Activated naive CD8-positive, alpha-beta T cell treated with anti-CD3 and anti-CD28 coated beads, Interleukin-2, amount 10 ng/mL, durations not matched to agents 7 days and 5 days (primary cell): ENCODE results near the gene CARD14. TPM values are rescaled to one million over a fixed set of nuclear protein-coding genes. Genes with fewer than 3 reads are reported as not detected.

Source experiments
- ATAC-seq: fragments of 150-1000 bp; cut with Tn5 transposase; one replicate; pipeline ENCODE4 v1.10.0; 2021; ENCODE audit warnings: low read depth, moderate library complexity
- POLR2A ChIA-PET: fragments of 350-600 bp; sonication (Branson Sonifier 250); formaldehyde crosslinking; loops from one replicate; lab custom pipeline; 2021; ENCODE audit warnings: antibody characterized with exemption; lab: Charles Lee
- DNase-seq: peaks from one replicate; pipeline ENCODE4 v3.0.0; 2021
- H3K27ac Mint-ChIP-seq: one replicate; pipeline ENCODE4 v1.8.0; 2022; ENCODE audit warnings: mild to moderate bottlenecking, mixed read lengths
- H3K27me3 Mint-ChIP-seq: one replicate; pipeline ENCODE4 v1.8.0; 2022; ENCODE audit warnings: mild to moderate bottlenecking, moderate library complexity, mixed read lengths
- H3K36me3 Mint-ChIP-seq: one replicate; pipeline ENCODE4 v1.8.0; 2021; ENCODE audit warnings: mild to moderate bottlenecking, mixed read lengths
- H3K4me1 Mint-ChIP-seq: one replicate; pipeline ENCODE4 v1.8.0; 2021; ENCODE audit warnings: mixed read lengths
- H3K4me3 Mint-ChIP-seq: one replicate; pipeline ENCODE4 v1.8.0; 2022; ENCODE audit warnings: mild to moderate bottlenecking, moderate library complexity, mixed read lengths
- H3K9me3 Mint-ChIP-seq: one replicate; pipeline ENCODE4 v1.8.0; 2021; ENCODE audit warnings: mixed read lengths
- total RNA-seq, 2 experiments: library from RNA; stranded (reverse); gene quantifications; one replicate each; pipeline ENCODE4 v1.2.3, GENCODE V29; 2021

Gene CARD14
- total RNA-seq, 2 experiments from 2014 or later, result not detected

DNA sequence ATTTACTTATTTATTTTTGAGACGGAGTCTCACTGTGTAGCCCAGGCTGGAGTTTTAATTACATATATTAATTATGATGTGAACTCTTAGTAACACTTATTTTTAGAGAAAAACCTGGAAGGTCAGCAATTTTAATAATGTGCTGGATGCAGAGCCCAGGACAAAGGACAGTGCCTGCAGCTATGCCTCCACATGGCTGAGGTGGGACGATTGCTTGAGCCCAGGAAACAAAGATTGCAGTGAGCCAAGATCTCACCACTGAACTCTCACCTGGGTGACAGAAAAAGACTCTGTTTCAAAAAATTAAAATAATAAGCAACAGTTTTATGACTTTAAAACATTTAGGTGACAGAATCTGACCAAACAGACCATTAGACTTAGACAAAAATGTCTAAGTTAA, 11.0 kb upstream of the CARD14 start:
- Mint-ChIP-seq H3K27ac (no peak overlapping the region), H3K4me3 (no peak overlapping the region), H3K9me3 (peaks cover 9% of the 10 kb centered on the region), H3K4me1 (peaks cover 2% of the 10 kb centered on the region), H3K27me3 (peaks cover 30% of the 10 kb centered on the region), H3K36me3 (peaks cover 1% of the 10 kb centered on the region)
- DNase-seq (no peak), ATAC-seq (no peak)
- POLR2A ChIA-PET, result no interaction called here

DNA sequence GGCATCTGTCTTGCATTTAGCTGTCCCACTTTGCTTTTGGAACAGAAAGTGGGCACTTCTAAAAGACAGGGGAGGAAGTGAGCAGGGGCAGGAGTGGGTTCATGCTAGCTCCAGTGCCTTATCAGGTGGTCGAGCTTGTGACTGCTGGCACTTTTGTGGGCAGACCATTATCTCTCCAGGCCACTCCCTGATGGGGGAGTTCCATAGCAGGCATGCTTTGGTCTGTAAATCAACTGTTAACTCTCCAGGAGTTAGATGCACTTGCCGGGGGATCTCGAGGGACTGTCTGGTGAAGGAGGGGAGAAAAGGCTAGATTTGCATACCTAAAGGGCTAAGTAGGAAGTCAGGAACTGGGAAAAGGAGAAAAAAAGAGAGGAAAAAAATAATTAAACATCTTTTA, 9.3 kb upstream of the CARD14 start:
- no peak for DNase-seq
- no peak overlapping the region for H3K4me3 Mint-ChIP-seq
- no peak overlapping the region for H3K27ac Mint-ChIP-seq
- H3K27me3 Mint-ChIP-seq, result peaks cover 37% of the 10 kb centered on the region
- H3K36me3 Mint-ChIP-seq, result peaks cover 1% of the 10 kb centered on the region
- H3K4me1 Mint-ChIP-seq, result peaks cover 2% of the 10 kb centered on the region
- no peak for ATAC-seq
- peaks cover 7% of the 10 kb centered on the region for H3K9me3 Mint-ChIP-seq
- POLR2A ChIA-PET, result no interaction called here

- Mint-ChIP-seq H3K9me3 (no peaks in the 10 kb centered on the region), H3K4me3 (no peak overlapping the region), H3K36me3 (no peaks in the 10 kb centered on the region), H3K27me3 (peaks cover 33% of the 10 kb centered on the region), H3K4me1 (peaks cover 2% of the 10 kb centered on the region), H3K27ac (no peak overlapping the region)
- DNase-seq (no peak), ATAC-seq (no peak)
- POLR2A ChIA-PET, result interaction anchor here (0.6 to 0.7 kb wide), 2 partner anchors 9 to 29 kb away, joined by 4 to 5 read pairs; no protein-coding TSS in a partner anchor
These were observed 6.5 kb upstream of the CARD14 start for GRCh38 chr17:80163336-80163735.

DNA sequence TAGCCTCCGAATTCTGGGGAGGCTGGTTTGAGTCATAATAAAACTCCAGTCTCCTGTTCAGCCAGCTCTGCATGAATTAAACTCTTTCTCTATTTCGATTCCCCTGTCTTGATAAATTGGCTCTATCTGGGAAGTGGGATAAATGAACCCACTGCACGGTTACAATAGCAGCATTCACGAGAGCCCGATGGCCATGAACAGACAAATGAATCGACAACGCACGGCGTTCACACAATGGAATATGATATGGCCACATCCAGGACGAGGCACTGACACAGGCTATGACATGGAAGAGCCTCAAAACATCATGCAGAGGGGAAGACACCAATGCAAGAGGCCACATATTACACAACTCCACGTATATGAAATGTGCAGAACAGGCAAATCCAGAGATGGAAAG, 5.6 kb upstream of the CARD14 start:
- H3K27me3 Mint-ChIP-seq, result peaks cover 28% of the 10 kb centered on the region
- H3K4me3 Mint-ChIP-seq, result no peak overlapping the region
- H3K4me1 Mint-ChIP-seq, result peaks cover 2% of the 10 kb centered on the region
- ATAC-seq (no peak), DNase-seq (no peak)
- H3K36me3 Mint-ChIP-seq, result no peaks in the 10 kb centered on the region
- H3K9me3 Mint-ChIP-seq, result no peaks in the 10 kb centered on the region
- no peak overlapping the region for H3K27ac Mint-ChIP-seq
- POLR2A ChIA-PET, result interaction anchor here (0.7 kb wide), 1 partner anchor 30 kb away, joined by 5 read pairs; no protein-coding TSS in a partner anchor

DNA sequence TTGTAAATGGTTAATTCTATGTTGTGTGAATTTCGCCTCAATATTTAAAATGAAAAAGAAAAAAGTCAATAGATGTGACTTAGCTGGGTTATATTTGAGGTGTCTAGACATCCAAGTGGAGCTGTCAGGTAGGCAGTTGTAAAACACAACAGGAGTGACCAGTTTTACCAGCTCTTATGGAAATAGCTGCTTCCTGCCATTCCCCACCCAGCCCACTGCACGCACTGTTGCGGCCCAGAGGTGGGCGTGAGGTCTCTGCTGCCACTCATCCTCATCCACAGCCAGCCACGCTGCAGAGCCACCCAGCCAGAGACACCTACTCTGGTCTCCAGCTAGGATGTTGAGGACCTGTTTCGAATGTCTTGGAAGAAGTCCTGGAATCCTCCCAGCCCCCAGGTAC, 3.4 kb upstream of the CARD14 start:
- Mint-ChIP-seq H3K9me3 (no peaks in the 10 kb centered on the region), H3K4me1 (no peaks in the 10 kb centered on the region), H3K4me3 (no peak overlapping the region), H3K27me3 (peaks cover 11% of the 10 kb centered on the region), H3K27ac (no peak overlapping the region), H3K36me3 (no peaks in the 10 kb centered on the region)
- POLR2A ChIA-PET, result interaction anchor here (0.6 kb wide), 1 partner anchor 185 kb away, joined by 3 read pairs; no protein-coding TSS in a partner anchor
- DNase-seq (no peak), ATAC-seq (no peak)

DNA sequence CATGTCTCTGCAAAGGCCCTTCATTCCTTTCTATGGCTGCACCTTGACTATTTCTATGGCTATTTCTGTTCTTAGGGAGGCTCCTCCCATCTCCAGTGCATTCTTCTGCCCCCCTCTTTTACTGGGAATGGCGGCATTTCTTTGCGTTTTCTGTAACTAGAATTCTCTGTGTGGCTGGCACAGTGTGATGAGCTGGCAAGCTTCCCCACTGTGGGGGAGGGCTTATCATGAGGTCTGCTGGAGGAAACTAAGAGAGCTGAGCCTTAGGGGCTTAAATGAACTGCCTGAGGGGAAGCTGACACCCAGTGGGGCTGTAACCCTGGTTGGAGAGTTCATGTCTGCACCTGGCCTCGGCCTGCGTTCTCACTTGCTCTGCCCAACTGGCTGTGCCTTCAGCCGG, 1.5 kb upstream of the CARD14 start:
- POLR2A ChIA-PET, result no interaction called here
- Mint-ChIP-seq H3K36me3 (no peaks in the 10 kb centered on the region), H3K4me3 (no peak overlapping the region), H3K27ac (no peak overlapping the region), H3K4me1 (no peaks in the 10 kb centered on the region), H3K27me3 (peaks cover 13% of the 10 kb centered on the region), H3K9me3 (no peaks in the 10 kb centered on the region)
- ATAC-seq (no peak), DNase-seq (no peak)

GRCh38 chr17:80169107-80169506, 723 bp upstream of the CARD14 start:
- H3K4me3 Mint-ChIP-seq, result no peak overlapping the region
- H3K27me3 Mint-ChIP-seq, result peaks cover 7% of the 10 kb centered on the region
- no peaks in the 10 kb centered on the region for H3K4me1 Mint-ChIP-seq
- POLR2A ChIA-PET, result no interaction called here
- peak overlapping the region; percentile 65 for H3K27ac Mint-ChIP-seq
- DNase-seq (no peak), ATAC-seq (no peak)
- no peaks in the 10 kb centered on the region for H3K9me3 Mint-ChIP-seq
- H3K36me3 Mint-ChIP-seq, result no peaks in the 10 kb centered on the region

DNA sequence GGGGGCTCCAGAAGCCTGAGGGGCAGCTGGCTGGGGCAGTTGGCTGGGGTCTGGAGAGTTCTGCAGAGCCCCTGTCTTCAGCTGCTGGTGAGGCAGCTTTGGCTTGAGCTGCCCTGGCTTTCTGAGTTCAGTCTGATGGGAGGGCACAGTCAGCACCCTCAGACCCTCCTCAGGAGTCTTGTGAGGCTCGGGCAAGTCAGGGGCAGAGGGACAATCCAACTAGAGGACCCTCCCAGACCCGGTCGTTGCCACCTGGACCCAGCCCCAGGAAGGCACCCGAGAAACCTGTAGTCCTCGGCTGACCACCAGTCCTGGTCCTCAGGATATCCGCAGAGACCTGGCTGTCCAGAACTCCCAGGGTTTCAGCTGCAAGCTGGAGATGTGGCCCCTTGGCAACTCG, 1.9 kb downstream of the CARD14 start:
- Mint-ChIP-seq H3K4me1 (no peaks in the 10 kb centered on the region), H3K27ac (no peak overlapping the region)
- POLR2A ChIA-PET, result no interaction called here

DNA sequence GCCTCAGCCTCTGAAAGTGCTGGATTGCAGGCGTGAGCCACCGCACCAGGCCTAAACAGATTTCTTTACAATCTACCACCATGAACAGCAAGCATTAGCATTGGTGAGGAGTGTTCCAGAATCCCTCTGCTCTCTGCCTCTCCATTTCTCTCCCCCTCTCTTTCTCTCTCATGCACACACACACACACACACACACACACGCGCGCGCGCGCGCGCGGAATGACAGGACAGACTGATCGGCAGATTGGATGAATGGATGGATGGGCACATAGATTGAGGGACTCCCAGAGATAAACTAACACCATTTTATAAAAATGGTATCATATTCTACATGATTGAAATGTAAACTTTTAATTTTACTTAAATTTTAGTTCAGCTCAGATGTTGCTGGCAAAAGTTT, 3.3 kb downstream of the CARD14 start:
- no peaks in the 10 kb centered on the region for H3K4me1 Mint-ChIP-seq
- peaks cover 2% of the 10 kb centered on the region for H3K27me3 Mint-ChIP-seq
- H3K9me3 Mint-ChIP-seq, result no peaks in the 10 kb centered on the region
- no peaks in the 10 kb centered on the region for H3K36me3 Mint-ChIP-seq
- POLR2A ChIA-PET, result no interaction called here
- ATAC-seq (no peak), DNase-seq (no peak)
- no peak overlapping the region for H3K4me3 Mint-ChIP-seq
- H3K27ac Mint-ChIP-seq, result no peak overlapping the region

More for the DNA sequence above, 1.9 kb downstream of the CARD14 start:
- Mint-ChIP-seq H3K36me3 (no peaks in the 10 kb centered on the region), H3K4me3 (no peak overlapping the region), H3K9me3 (no peaks in the 10 kb centered on the region), H3K27me3 (peaks cover 2% of the 10 kb centered on the region)
- ATAC-seq, result no peak
- no peak for DNase-seq

GRCh38 chr17:80173916-80174315, 4.1 kb downstream of the CARD14 start:
- Mint-ChIP-seq H3K27ac (no peak overlapping the region), H3K36me3 (no peaks in the 10 kb centered on the region), H3K27me3 (peaks cover 2% of the 10 kb centered on the region), H3K4me3 (no peak overlapping the region), H3K9me3 (no peaks in the 10 kb centered on the region), H3K4me1 (no peaks in the 10 kb centered on the region)
- POLR2A ChIA-PET, result no interaction called here
- ATAC-seq (no peak), DNase-seq (no peak)

- no peak for DNase-seq
- POLR2A ChIA-PET, result no interaction called here
- Mint-ChIP-seq H3K27me3 (peaks cover 6% of the 10 kb centered on the region), H3K36me3 (no peaks in the 10 kb centered on the region), H3K4me1 (no peaks in the 10 kb centered on the region), H3K9me3 (no peaks in the 10 kb centered on the region), H3K4me3 (no peak overlapping the region), H3K27ac (no peak overlapping the region)
- ATAC-seq, result no peak
These were observed 6.9 kb downstream of the CARD14 start for GRCh38 chr17:80176757-80177156.

GRCh38 chr17:80177986-80178595, 8.3 kb downstream of the CARD14 start:
- no peak overlapping the region for H3K27ac Mint-ChIP-seq

GRCh38 chr17:80180192-80180591, 10.4 kb downstream of the CARD14 start:
- ATAC-seq (no peak), DNase-seq (no peak)
- Mint-ChIP-seq H3K9me3 (no peaks in the 10 kb centered on the region), H3K27me3 (peaks cover 4% of the 10 kb centered on the region), H3K27ac (no peak overlapping the region), H3K4me1 (no peaks in the 10 kb centered on the region), H3K36me3 (no peaks in the 10 kb centered on the region), H3K4me3 (no peak overlapping the region)
- POLR2A ChIA-PET, result no interaction called here

More at GRCh38 chr17:80177986-80178595, 8.3 kb downstream of the CARD14 start:
- H3K4me3 Mint-ChIP-seq, result no peak overlapping the region
- H3K9me3 Mint-ChIP-seq, result no peaks in the 10 kb centered on the region
- no peaks in the 10 kb centered on the region for H3K36me3 Mint-ChIP-seq
- DNase-seq, result no peak
- peaks cover 4% of the 10 kb centered on the region for H3K27me3 Mint-ChIP-seq
- POLR2A ChIA-PET, result no interaction called here
- no peaks in the 10 kb centered on the region for H3K4me1 Mint-ChIP-seq
- ATAC-seq, result no peak

DNA sequence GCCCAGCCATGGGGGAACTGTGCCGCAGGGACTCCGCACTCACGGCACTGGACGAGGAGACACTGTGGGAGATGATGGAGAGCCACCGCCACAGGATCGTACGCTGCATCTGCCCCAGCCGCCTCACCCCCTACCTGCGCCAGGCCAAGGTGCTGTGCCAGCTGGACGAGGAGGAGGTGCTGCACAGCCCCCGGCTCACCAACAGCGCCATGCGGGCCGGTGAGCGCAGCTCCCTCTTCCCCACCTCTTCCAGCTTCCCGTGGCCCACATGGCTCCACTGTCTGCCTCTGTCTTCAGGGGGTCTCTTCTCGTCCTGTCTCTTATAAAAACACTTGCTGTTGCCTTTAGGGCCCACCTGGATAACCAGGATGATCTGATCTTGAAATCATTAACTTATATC, 11.6 kb downstream of the CARD14 start:
- no peak for DNase-seq
- Mint-ChIP-seq H3K27ac (no peak overlapping the region), H3K9me3 (no peaks in the 10 kb centered on the region), H3K4me1 (no peaks in the 10 kb centered on the region), H3K36me3 (no peaks in the 10 kb centered on the region), H3K27me3 (peaks cover 4% of the 10 kb centered on the region), H3K4me3 (no peak overlapping the region)
- ATAC-seq, result no peak
- POLR2A ChIA-PET, result no interaction called here
